ENCODE measurements around the gene PDE6H. TPM values are rescaled to one million over a fixed set of nuclear protein-coding genes. Genes with fewer than 3 reads are reported as not detected.

PDE6H gene
- total and polyA plus RNA-seq, 2 donors (not counting 3 experiments of a cell fraction or from before 2014, with no cell fraction given): not detected

DNA sequence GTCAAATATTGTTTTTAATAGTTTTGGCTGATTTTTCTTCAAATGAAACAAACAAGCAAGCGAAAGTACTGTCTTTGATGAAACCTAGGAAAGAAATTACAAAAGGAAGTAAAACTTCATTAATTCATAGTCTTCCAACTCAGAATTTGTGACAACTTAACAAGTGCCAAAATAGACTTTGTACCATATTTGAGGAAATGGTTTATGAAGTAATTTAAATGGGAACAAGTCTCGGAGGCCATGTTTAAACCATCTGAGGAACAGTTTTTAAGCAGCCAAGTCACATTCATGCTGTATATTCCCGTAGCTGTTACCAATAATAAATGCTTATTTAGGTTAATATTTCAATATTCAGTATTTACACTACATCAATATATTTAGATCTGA, 10.7 kb upstream of the PDE6H start:
- TSS peak; percentile 85 for BruUV-seq (replicated peaks)
- intact Hi-C loops (cut with micrococcal nuclease): no loop called here
- Histone ChIP-seq H4K20me1 (replicated peaks; ENCODE audit: control insufficient read depth, extremely low read depth, insufficient read depth, low read length) (no peaks in the 10 kb centered on the region), H2AFZ (ENCODE audit: low read depth, low read length) (peak overlapping the region; percentile 62), H3K4me2 (ENCODE audit: insufficient read depth, low read length) (peak overlapping the region; percentile 98), H3K79me2 (ENCODE audit: control insufficient read depth, insufficient read depth, low read length) (peaks cover 42% of the 10 kb centered on the region), H3K9me3 (replicated peaks; ENCODE audit: control insufficient read depth, insufficient read depth, low read length) (no peaks in the 10 kb centered on the region), H3K9me1 (replicated peaks; ENCODE audit: control insufficient read depth, extremely low read depth, insufficient read depth, low read length) (no peaks in the 10 kb centered on the region), H3K9ac (replicated peaks; ENCODE audit: extremely low read depth, insufficient read depth, low read length) (peak overlapping the region; percentile 93), H3K4me1 (ENCODE audit: control insufficient read depth, extremely low read depth, insufficient read depth, low read length) (peaks cover 42% of the 10 kb centered on the region), H3K27ac (ENCODE audit: insufficient read depth, low read depth, low read length) (peak overlapping the region; percentile 80), H3K4me3 (replicated peaks in 1 of 3; ENCODE audit: insufficient read depth in 1 of 3, low read depth in 1 of 3, low read length in 3 of 3) (peak overlapping the region; percentile 57 to 78 (median 64)), H3K27me3 (ENCODE audit: control insufficient read depth in 2 of 2, insufficient read depth in 2 of 2, low read length in 2 of 2) (no peaks in the 10 kb centered on the region), H3K36me3 (ENCODE audit: control insufficient read depth in 2 of 2, extremely low read depth in 1 of 2, insufficient read depth in 2 of 2, low read length in 2 of 2) (no peaks in the 10 kb centered on the region)
- ChIA-PET CTCF (interaction anchor here (0.8 to 1.5 kb wide), 3 partner anchors 14 to 116 kb away, joined by 4 to 6 read pairs (median 4); no protein-coding TSS in a partner anchor), POLR2A (interaction anchor here (1.0 kb wide), 1 partner anchor 13 kb away, joined by 3 read pairs; no protein-coding TSS in a partner anchor)
- TF ChIP-seq FOS (IDR thresholded peaks at IDR 0.05; ENCODE audit: borderline replicate concordance, insufficient read depth, low read length) (no peak), JUN (IDR thresholded peaks at IDR 0.05; ENCODE audit: borderline replicate concordance, insufficient read depth, insufficient read length, low read depth) (no peak), POLR2A (IDR thresholded peaks at IDR 0.05; ENCODE audit: low read depth, low read length) (no peak), GATA2 (IDR thresholded peaks at IDR 0.05; ENCODE audit: insufficient read depth, insufficient read length, low read depth, low read length) (no peak), POLR2AphosphoS5 (IDR thresholded peaks at IDR 0.05; ENCODE audit: insufficient read depth, low read depth, low read length) (no peak)
- TF ChIP-seq, protein P1, sequence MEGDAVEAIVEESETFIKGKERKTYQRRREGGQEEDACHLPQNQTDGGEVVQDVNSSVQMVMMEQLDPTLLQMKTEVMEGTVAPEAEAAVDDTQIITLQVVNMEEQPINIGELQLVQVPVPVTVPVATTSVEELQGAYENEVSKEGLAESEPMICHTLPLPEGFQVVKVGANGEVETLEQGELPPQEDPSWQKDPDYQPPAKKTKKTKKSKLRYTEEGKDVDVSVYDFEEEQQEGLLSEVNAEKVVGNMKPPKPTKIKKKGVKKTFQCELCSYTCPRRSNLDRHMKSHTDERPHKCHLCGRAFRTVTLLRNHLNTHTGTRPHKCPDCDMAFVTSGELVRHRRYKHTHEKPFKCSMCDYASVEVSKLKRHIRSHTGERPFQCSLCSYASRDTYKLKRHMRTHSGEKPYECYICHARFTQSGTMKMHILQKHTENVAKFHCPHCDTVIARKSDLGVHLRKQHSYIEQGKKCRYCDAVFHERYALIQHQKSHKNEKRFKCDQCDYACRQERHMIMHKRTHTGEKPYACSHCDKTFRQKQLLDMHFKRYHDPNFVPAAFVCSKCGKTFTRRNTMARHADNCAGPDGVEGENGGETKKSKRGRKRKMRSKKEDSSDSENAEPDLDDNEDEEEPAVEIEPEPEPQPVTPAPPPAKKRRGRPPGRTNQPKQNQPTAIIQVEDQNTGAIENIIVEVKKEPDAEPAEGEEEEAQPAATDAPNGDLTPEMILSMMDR (IDR thresholded peaks at IDR 0.05; ENCODE audit: extremely low read depth in 1 of 2, insufficient read depth in 1 of 2, low read depth in 1 of 2, low read length in 2 of 2): no peak
- TF ChIP-seq, protein P2, sequence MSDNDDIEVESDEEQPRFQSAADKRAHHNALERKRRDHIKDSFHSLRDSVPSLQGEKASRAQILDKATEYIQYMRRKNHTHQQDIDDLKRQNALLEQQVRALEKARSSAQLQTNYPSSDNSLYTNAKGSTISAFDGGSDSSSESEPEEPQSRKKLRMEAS (IDR thresholded peaks at IDR 0.05; ENCODE audit: insufficient read depth, insufficient read length): no peak
- DNase-seq (ENCODE audit: low read depth, low spot score): peak; percentile 58
- peak; percentile 42 for FAIRE-seq
- dilution Hi-C loops (cut with MboI; ENCODE audit: extremely low pct_ligation_motif_present, low sequenced_read_pairs): no loop called here
